Measurements from ENCODE around the gene C1orf52.
A peak's percentile ranks its signal among the peaks of the same experiment; 100 is the strongest.
"Not testable (repeated sequence)": the region's sequence is repeated elsewhere in the genome, so short reads cannot be mapped to it uniquely, and the experiment has no call there.

Gene C1orf52

GRCh38 chr1:85277802-85278201 is 18.3 kb upstream of the C1orf52 start:
- DNase-seq = no peak

GRCh38 chr1:85276978-85277639 is 17.6 kb upstream of the C1orf52 start:
- no peak for DNase-seq

GRCh38 chr1:85276215-85276977 is 16.9 kb upstream of the C1orf52 start, which contains the start of gene BCL10:
Gene BCL10 (minus strand): TSS chr1:85276632. CDS start chr1:85276352, 280 bp downstream.
- DNase-seq = peak; percentile 96

- DNase-seq = no peak
Measured at GRCh38 chr1:85275701-85276214, 16.3 kb upstream of the C1orf52 start.

GRCh38 chr1:85274969-85275453 is 15.5 kb upstream of the C1orf52 start:
- no peak for DNase-seq

GRCh38 chr1:85273397-85273796 is 13.9 kb upstream of the C1orf52 start:
- DNase-seq = no peak

GRCh38 chr1:85268801-85269585 is 9.5 kb upstream of the C1orf52 start:
- no peak for DNase-seq

GRCh38 chr1:85267313-85267712 is 7.9 kb upstream of the C1orf52 start:
- DNase-seq = no peak

- no peak for DNase-seq
Measured at GRCh38 chr1:85264150-85264549, 4.7 kb upstream of the C1orf52 start.

- DNase-seq = no peak
Measured at GRCh38 chr1:85262985-85263384, 3.5 kb upstream of the C1orf52 start.

- DNase-seq = no peak
Measured at GRCh38 chr1:85259912-85260274, 431 bp upstream of the C1orf52 start.

GRCh38 chr1:85258536-85259117 is 835 bp downstream of the C1orf52 start:
- DNase-seq = no peak

- not testable (repeated sequence) for DNase-seq
Measured at GRCh38 chr1:85249042-85249441, 10.4 kb downstream of the C1orf52 start.

GRCh38 chr1:85245891-85246290 is 13.6 kb downstream of the C1orf52 start:
- DNase-seq = no peak

GRCh38 chr1:85245456-85245855 is 14.0 kb downstream of the C1orf52 start:
- DNase-seq = no peak

- DNase-seq = no peak
Measured at GRCh38 chr1:85244271-85245061, 15.0 kb downstream of the C1orf52 start.

GRCh38 chr1:85243372-85243771 is 16.1 kb downstream of the C1orf52 start:
- DNase-seq = no peak

GRCh38 chr1:85240643-85241042 is 18.8 kb downstream of the C1orf52 start:
- no peak for DNase-seq

- DNase-seq = no peak
Measured at GRCh38 chr1:85240174-85240601, 19.3 kb downstream of the C1orf52 start.

GRCh38 chr1:85237613-85238012 is 21.8 kb downstream of the C1orf52 start:
- DNase-seq = no peak

GRCh38 chr1:85230305-85230977 is 29.0 kb downstream of the C1orf52 start:
- DNase-seq = no peak
